K562 (cell line): ENCODE results near the gene PRM3. TPM values are rescaled to one million over a fixed set of nuclear protein-coding genes. Genes with fewer than 3 reads are reported as not detected.
A peak's percentile ranks its signal among the peaks of the same experiment; 100 is the strongest.

Source experiments
- CCNT2 ChIP-seq: IDR thresholded peaks from 2 replicates; pipeline ENCODE4 v1.6.1; 2011; ENCODE audit warnings: borderline replicate concordance, low read depth, mild to moderate bottlenecking, moderate library complexity, mixed read lengths, low read length; ENCODE audit not compliant: insufficient read length; ENCODE audit errors: extremely low read depth
- L3MBTL2 ChIP-seq: fragments of 450-650 bp; IDR thresholded peaks from 2 replicates; pipeline ENCODE4 v1.6.1; 2016; ENCODE audit warnings: mild to moderate bottlenecking, moderate library complexity
- PHTF2 ChIP-seq: fragments of 250-450 bp; sonication (Bioruptor Pico); IDR thresholded peaks from 2 replicates; pipeline ENCODE4 v1.5.0; 2021; ENCODE audit warnings: mild to moderate bottlenecking
- ZNF3 ChIP-seq: fragments of 250-450 bp; sonication (Bioruptor Pico); IDR thresholded peaks from 2 replicates; pipeline ENCODE4 v1.5.0; 2021; ENCODE audit warnings: mild to moderate bottlenecking, moderate library complexity
- ZNF592 ChIP-seq: fragments of 450-650 bp; IDR thresholded peaks from 2 replicates; pipeline ENCODE4 v1.6.1; 2017; ENCODE audit warnings: antibody characterized with exemption, mild to moderate bottlenecking
- polyA plus RNA-seq, 8 experiments: library from polyadenylated mRNA; depleted of rRNA in 4 of 8; stranded (reverse) in 5 of 8; unstranded in 3 of 8; fragments of >200 nt; fragmentation: Nextera tagmentation in 2 of 8; fragmentation: Illumina TruSeq in 1 of 8; extraction: Ambion mirVana in 2 of 8; extraction: Trizol in 1 of 8; gene quantifications; 2 replicates each; pipeline versions ENCODE4 v1.2.1 to v1.2.3, GENCODE V29; 2011 to 2014; ENCODE audit warnings: inconsistent platforms in 1 of 8, missing spikeins in 1 of 8
- total RNA-seq, 7 experiments: library from RNA; depleted of rRNA in 6 of 7; stranded (reverse); fragments of >200 nt in 6 of 7; fragmentation: Illumina TruSeq in 2 of 7; extraction: Trizol in 2 of 7; gene quantifications; 2 replicates each; pipeline versions ENCODE4 v1.2.1 to v1.2.3, GENCODE V29; 2011 to 2021; ENCODE audit warnings: low replicate concordance in 1 of 7

PRM3 gene
- total and polyA plus RNA-seq, 9 of the 15 experiments (the other 6 are each of a cell fraction or from before 2014, with no cell fraction given), result not detected

DNA sequence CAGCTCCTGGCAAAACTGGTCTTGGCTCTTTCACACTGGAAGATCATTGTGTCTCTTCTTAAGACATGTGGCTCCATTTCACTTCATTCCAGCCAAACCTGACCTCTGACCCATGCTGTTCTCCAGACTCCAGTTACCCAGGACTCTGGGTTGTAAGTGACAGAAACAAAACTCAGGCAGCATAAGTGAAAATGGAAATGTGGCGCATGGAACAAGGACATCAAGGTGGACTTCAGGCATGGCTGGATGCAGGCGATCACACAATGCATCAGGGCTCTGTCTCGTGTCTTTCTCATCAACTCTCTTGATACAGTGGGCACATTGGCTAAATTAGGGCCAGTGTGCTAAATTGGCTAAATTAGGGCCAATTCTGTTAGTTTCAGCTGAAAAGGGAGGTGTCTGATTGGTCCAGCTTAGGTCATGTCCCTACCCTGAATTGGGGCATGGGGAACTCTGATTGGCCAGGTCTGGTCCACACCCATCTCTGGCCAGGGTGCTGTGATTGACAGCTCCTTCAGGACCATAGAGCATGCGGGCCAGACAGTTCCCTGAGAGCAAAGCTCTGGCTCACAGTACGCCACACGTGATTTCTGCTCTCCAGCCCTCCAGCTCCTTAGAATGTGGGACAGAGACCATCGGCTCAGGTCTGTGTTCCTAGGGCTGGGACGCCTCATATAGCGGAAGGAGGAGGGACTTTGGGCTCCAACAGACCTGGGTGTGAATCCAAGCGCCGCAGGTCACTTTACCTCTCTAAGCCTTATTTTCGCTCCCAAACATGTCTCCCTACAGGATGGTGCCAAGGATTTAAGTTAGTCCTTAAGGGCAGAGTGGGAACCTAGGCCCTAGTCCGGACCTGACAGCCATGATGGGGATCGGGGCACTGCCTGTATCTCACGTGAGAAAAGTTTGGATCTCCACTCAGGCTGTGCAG, 34.9 kb downstream of the PRM3 start (continued):
- peak; percentile 84 for TF ChIP-seq ZNF592
- peak; percentile 90 for TF ChIP-seq L3MBTL2
- TF ChIP-seq PHTF2 (CRISPR knock-in tag), result no peak
- no peak for TF ChIP-seq CCNT2
- TF ChIP-seq ZNF3 (CRISPR knock-in tag), result no peak
- TF ChIP-seq, all 486 proteins: peak for 73
